Measurements from ENCODE around the gene GPR137.

The GPR137 gene

GRCh38 chr11:64316672-64317324 is 31.1 kb downstream of the GPR137 start:
- Histone ChIP-seq H3K4me3 (ENCODE audit: low read depth, low read length, poor library complexity, severe bottlenecking) (peak overlapping the region; percentile 89), H3K79me2 (ENCODE audit: insufficient read depth, low read length) (no peaks in the 10 kb centered on the region), H3K9me2 (ENCODE audit: low read depth, low read length) (no peaks in the 10 kb centered on the region), H2AFZ (ENCODE audit: low read length) (no peak overlapping the region), H4K20me1 (ENCODE audit: insufficient read depth, low read length) (no peaks in the 10 kb centered on the region), H3K27me3 (ENCODE audit: insufficient read depth, low read length) (no peaks in the 10 kb centered on the region), H3K4me1 (ENCODE audit: insufficient read depth, low read length, severe bottlenecking) (peaks cover 18% of the 10 kb centered on the region), H3K27ac (ENCODE audit: low read depth, low read length, poor library complexity, severe bottlenecking) (peak overlapping the region; percentile 94), H3K4me2 (ENCODE audit: low read length) (peak overlapping the region; percentile 73), H3K36me3 (ENCODE audit: insufficient read depth, low read length) (peaks cover 47% of the 10 kb centered on the region; the same call in 1 of the 2 replicates), H3F3A (ENCODE audit: insufficient read depth, low read length) (no peaks in the 10 kb centered on the region), H3K9me3 (ENCODE audit: low read length) (no peaks in the 10 kb centered on the region), H3K9ac (ENCODE audit: low read length) (peak overlapping the region; percentile 91)
- TF ChIP-seq EZH2 (IDR thresholded peaks at IDR 0.05; ENCODE audit: borderline replicate concordance, low read length) (no peak), CTCF (IDR thresholded peaks at IDR 0.05; ENCODE audit: low read length) (peak; percentile 28; the same call in 1 of the 2 replicates)

GRCh38 chr11:64317325-64317960 is 31.8 kb downstream of the GPR137 start, which contains the start of gene TRMT112:
Gene TRMT112 (minus strand): TSS chr11:64317559. CDS start chr11:64317526, 33 bp downstream.
- H2AFZ ChIP-seq (ENCODE audit: low read length): no peak within 1 kb of the TSS
- H3K4me3 ChIP-seq (ENCODE audit: low read depth, low read length, poor library complexity, severe bottlenecking): peak within 1 kb of the TSS; percentile 89
- no peaks in the 10 kb centered on the region for H3K79me2 ChIP-seq (ENCODE audit: insufficient read depth, low read length)
- H3F3A ChIP-seq (ENCODE audit: insufficient read depth, low read length): no peaks in the 10 kb centered on the region
- peak within 1 kb of the TSS; percentile 91 for H3K9ac ChIP-seq (ENCODE audit: low read length)
- H3K9me3 ChIP-seq (ENCODE audit: low read length): no peaks in the 10 kb centered on the region
- peaks cover 18% of the 10 kb centered on the region for H3K4me1 ChIP-seq (ENCODE audit: insufficient read depth, low read length, severe bottlenecking)
- no peaks in the 10 kb centered on the region for H3K9me2 ChIP-seq (ENCODE audit: low read depth, low read length)
- H3K4me2 ChIP-seq (ENCODE audit: low read length): peak within 1 kb of the TSS; percentile 73
- H3K36me3 ChIP-seq (ENCODE audit: insufficient read depth, low read length): peaks cover 44% of the 10 kb centered on the region; the same call in 1 of the 2 replicates
- peak within 1 kb of the TSS; percentile 94 for H3K27ac ChIP-seq (ENCODE audit: low read depth, low read length, poor library complexity, severe bottlenecking)
- TF ChIP-seq CTCF (IDR thresholded peaks at IDR 0.05; ENCODE audit: low read length) (no peak), EZH2 (IDR thresholded peaks at IDR 0.05; ENCODE audit: borderline replicate concordance, low read length) (no peak)
- no peaks in the 10 kb centered on the region for H3K27me3 ChIP-seq (ENCODE audit: insufficient read depth, low read length)
- H4K20me1 ChIP-seq (ENCODE audit: insufficient read depth, low read length): no peaks in the 10 kb centered on the region

GRCh38 chr11:64317961-64318765 is 32.5 kb downstream of the GPR137 start, which contains the start of gene PRDX5:
Gene PRDX5 (plus strand): TSS chr11:64318121. CDS start chr11:64318216, 95 bp downstream.
- Histone ChIP-seq H3K79me2 (ENCODE audit: insufficient read depth, low read length) (no peaks in the 10 kb centered on the region), H3K4me1 (ENCODE audit: insufficient read depth, low read length, severe bottlenecking) (peaks cover 18% of the 10 kb centered on the region), H2AFZ (ENCODE audit: low read length) (no peak within 1 kb of the TSS), H3K9me3 (ENCODE audit: low read length) (no peaks in the 10 kb centered on the region), H3K4me2 (ENCODE audit: low read length) (peak within 1 kb of the TSS; percentile 73), H3K4me3 (ENCODE audit: low read depth, low read length, poor library complexity, severe bottlenecking) (peak within 1 kb of the TSS; percentile 89), H3F3A (ENCODE audit: insufficient read depth, low read length) (no peaks in the 10 kb centered on the region), H3K36me3 (ENCODE audit: insufficient read depth, low read length) (peaks cover 37% of the 10 kb centered on the region; the same call in 1 of the 2 replicates), H3K27me3 (ENCODE audit: insufficient read depth, low read length) (no peaks in the 10 kb centered on the region), H4K20me1 (ENCODE audit: insufficient read depth, low read length) (no peaks in the 10 kb centered on the region), H3K9me2 (ENCODE audit: low read depth, low read length) (no peaks in the 10 kb centered on the region), H3K9ac (ENCODE audit: low read length) (peak within 1 kb of the TSS; percentile 91), H3K27ac (ENCODE audit: low read depth, low read length, poor library complexity, severe bottlenecking) (peak within 1 kb of the TSS; percentile 94)
- TF ChIP-seq EZH2 (IDR thresholded peaks at IDR 0.05; ENCODE audit: borderline replicate concordance, low read length): no peak
- peak; percentile 36; the same call in 1 of the 2 replicates for TF ChIP-seq CTCF (IDR thresholded peaks at IDR 0.05; ENCODE audit: low read length)

All from OCI-LY1 (cell line).